Subcutaneous adipose tissue (tissue), 4 donors: ENCODE measurements around the gene WDR64. TPM values are rescaled to one million over a fixed set of nuclear protein-coding genes. Genes with fewer than 3 reads are reported as not detected.

Experiments used
- CTCF ChIP-seq: fragments of 450-650 bp; IDR thresholded peaks from one replicate; pipeline ENCODE4 v1.5.1; 2016; ENCODE audit warnings: low read depth, mild to moderate bottlenecking, control low read depth, antibody characterized with exemption, moderate library complexity
- total RNA-seq, 4 donors: library from RNA; depleted of rRNA; stranded (reverse); fragments of >200 nt; gene quantifications; one replicate each; pipeline ENCODE4 v1.1.0, GENCODE V29; 2016

The WDR64 gene
- total RNA-seq, 4 donors from 2014 or later: not detected

- TF ChIP-seq CTCF: no peak
These were observed 12.4 kb upstream of the WDR64 start for GRCh38 chr1:241639623-241640148.

- TF ChIP-seq CTCF: no peak
These were observed 11.8 kb upstream of the WDR64 start, which contains the start of the genes CHML and OPN3 for GRCh38 chr1:241640149-241640866. TSS of gene CHML (minus strand) at chr1:241640369. CDS start at chr1:241635766, 4,603 bp downstream. TSS of gene OPN3 (minus strand) at chr1:241640369. CDS start at chr1:241640254, 115 bp downstream.

- TF ChIP-seq CTCF: no peak
These were observed 11.0 kb upstream of the WDR64 start for GRCh38 chr1:241640867-241641622.

GRCh38 chr1:241641773-241642592 lies 10.1 kb upstream of the WDR64 start:
- no peak for TF ChIP-seq CTCF

- no peak for TF ChIP-seq CTCF
These were observed 9.5 kb upstream of the WDR64 start for GRCh38 chr1:241642593-241642944.

GRCh38 chr1:241644259-241644658 lies 7.8 kb upstream of the WDR64 start:
- TF ChIP-seq CTCF: no peak

- TF ChIP-seq CTCF: no peak
These were observed 6.9 kb upstream of the WDR64 start for GRCh38 chr1:241645199-241645598.
